H1 (cell line): ENCODE results near the gene NR1D2. TPM values are rescaled to one million over a fixed set of nuclear protein-coding genes. Genes with fewer than 3 reads are reported as not detected.

Experiments
- BCL11A ChIP-seq, 2 experiments: IDR thresholded peaks; one replicate each; pipeline ENCODE4 v1.6.1; 2011; ENCODE audit warnings: low read depth in 2 of 2, low read length in 2 of 2, mild to moderate bottlenecking in 2 of 2
- FOSL1 ChIP-seq: IDR thresholded peaks from 2 replicates; pipeline ENCODE4 v1.6.1; 2011; ENCODE audit warnings: mild to moderate bottlenecking, low read depth, low read length, moderate library complexity; ENCODE audit not compliant: insufficient read depth
- JUN ChIP-seq: IDR thresholded peaks from 2 replicates; pipeline ENCODE4 v1.6.1; 2011; ENCODE audit warnings: low read depth, mild to moderate bottlenecking, improper control_type of control experiment, low read length
- KDM4A ChIP-seq: IDR thresholded peaks from one replicate; pipeline ENCODE4 v1.7.1; 2012; ENCODE audit warnings: low read depth, mild to moderate bottlenecking, moderate library complexity, low read length, inconsistent platforms; ENCODE audit not compliant: severe bottlenecking
- RBBP5 ChIP-seq: IDR thresholded peaks from 2 replicates; pipeline ENCODE4 v1.7.1; 2012; ENCODE audit warnings: low read depth, mild to moderate bottlenecking, inconsistent platforms, low read length, moderate library complexity, borderline replicate concordance
- SP2 ChIP-seq: IDR thresholded peaks from 2 replicates; pipeline ENCODE4 v1.6.1; 2012; ENCODE audit warnings: mild to moderate bottlenecking, low read length, inconsistent platforms
- polyA plus RNA-seq, 7 experiments: library from polyadenylated mRNA; depleted of rRNA in 3 of 7; stranded (reverse) in 5 of 7; unstranded in 2 of 7; fragments of >200 nt in 5 of 7; fragments of 200-250 nt in 2 of 7; gene quantifications; 1 replicate in 5 of 7; 2 replicates in 1 of 7; 4 replicates in 1 of 7; pipeline versions ENCODE4 v1.2.1 to v1.2.3, GENCODE V29; 2011 to 2013; ENCODE audit warnings: missing spikeins in 2 of 7, mixed read lengths in 2 of 7
- total RNA-seq: library from RNA; stranded (reverse); fragmentation: NEBNext Ultra II Directional; extraction: Animal tissue kit (Norgen Biotek cat#: 25700); gene quantifications from 2 replicates; pipeline ENCODE4 v1.2.1, GENCODE V29; 2021
- TF ChIP-seq, protein P1 (sequence below): fragments of 300-600 bp; sonication (generic); IDR thresholded peaks from 2 replicates; pipeline ENCODE4 v1.7.1; 2012; ENCODE audit warnings: low read length, moderate library complexity, mild to moderate bottlenecking, inconsistent platforms; ENCODE audit not compliant: insufficient replicate concordance
- TF ChIP-seq, protein P2 (sequence below): IDR thresholded peaks from 2 replicates; pipeline ENCODE4 v1.6.1; 2011; ENCODE audit warnings: low read depth, mild to moderate bottlenecking, low read length; ENCODE audit not compliant: insufficient read depth

Gene NR1D2
- total and polyA plus RNA-seq, 2 of the 8 experiments (the other 6 are each of a cell fraction or from before 2014, with no cell fraction given), result 5.9 to 21.7 TPM

- TF ChIP-seq, protein P1, sequence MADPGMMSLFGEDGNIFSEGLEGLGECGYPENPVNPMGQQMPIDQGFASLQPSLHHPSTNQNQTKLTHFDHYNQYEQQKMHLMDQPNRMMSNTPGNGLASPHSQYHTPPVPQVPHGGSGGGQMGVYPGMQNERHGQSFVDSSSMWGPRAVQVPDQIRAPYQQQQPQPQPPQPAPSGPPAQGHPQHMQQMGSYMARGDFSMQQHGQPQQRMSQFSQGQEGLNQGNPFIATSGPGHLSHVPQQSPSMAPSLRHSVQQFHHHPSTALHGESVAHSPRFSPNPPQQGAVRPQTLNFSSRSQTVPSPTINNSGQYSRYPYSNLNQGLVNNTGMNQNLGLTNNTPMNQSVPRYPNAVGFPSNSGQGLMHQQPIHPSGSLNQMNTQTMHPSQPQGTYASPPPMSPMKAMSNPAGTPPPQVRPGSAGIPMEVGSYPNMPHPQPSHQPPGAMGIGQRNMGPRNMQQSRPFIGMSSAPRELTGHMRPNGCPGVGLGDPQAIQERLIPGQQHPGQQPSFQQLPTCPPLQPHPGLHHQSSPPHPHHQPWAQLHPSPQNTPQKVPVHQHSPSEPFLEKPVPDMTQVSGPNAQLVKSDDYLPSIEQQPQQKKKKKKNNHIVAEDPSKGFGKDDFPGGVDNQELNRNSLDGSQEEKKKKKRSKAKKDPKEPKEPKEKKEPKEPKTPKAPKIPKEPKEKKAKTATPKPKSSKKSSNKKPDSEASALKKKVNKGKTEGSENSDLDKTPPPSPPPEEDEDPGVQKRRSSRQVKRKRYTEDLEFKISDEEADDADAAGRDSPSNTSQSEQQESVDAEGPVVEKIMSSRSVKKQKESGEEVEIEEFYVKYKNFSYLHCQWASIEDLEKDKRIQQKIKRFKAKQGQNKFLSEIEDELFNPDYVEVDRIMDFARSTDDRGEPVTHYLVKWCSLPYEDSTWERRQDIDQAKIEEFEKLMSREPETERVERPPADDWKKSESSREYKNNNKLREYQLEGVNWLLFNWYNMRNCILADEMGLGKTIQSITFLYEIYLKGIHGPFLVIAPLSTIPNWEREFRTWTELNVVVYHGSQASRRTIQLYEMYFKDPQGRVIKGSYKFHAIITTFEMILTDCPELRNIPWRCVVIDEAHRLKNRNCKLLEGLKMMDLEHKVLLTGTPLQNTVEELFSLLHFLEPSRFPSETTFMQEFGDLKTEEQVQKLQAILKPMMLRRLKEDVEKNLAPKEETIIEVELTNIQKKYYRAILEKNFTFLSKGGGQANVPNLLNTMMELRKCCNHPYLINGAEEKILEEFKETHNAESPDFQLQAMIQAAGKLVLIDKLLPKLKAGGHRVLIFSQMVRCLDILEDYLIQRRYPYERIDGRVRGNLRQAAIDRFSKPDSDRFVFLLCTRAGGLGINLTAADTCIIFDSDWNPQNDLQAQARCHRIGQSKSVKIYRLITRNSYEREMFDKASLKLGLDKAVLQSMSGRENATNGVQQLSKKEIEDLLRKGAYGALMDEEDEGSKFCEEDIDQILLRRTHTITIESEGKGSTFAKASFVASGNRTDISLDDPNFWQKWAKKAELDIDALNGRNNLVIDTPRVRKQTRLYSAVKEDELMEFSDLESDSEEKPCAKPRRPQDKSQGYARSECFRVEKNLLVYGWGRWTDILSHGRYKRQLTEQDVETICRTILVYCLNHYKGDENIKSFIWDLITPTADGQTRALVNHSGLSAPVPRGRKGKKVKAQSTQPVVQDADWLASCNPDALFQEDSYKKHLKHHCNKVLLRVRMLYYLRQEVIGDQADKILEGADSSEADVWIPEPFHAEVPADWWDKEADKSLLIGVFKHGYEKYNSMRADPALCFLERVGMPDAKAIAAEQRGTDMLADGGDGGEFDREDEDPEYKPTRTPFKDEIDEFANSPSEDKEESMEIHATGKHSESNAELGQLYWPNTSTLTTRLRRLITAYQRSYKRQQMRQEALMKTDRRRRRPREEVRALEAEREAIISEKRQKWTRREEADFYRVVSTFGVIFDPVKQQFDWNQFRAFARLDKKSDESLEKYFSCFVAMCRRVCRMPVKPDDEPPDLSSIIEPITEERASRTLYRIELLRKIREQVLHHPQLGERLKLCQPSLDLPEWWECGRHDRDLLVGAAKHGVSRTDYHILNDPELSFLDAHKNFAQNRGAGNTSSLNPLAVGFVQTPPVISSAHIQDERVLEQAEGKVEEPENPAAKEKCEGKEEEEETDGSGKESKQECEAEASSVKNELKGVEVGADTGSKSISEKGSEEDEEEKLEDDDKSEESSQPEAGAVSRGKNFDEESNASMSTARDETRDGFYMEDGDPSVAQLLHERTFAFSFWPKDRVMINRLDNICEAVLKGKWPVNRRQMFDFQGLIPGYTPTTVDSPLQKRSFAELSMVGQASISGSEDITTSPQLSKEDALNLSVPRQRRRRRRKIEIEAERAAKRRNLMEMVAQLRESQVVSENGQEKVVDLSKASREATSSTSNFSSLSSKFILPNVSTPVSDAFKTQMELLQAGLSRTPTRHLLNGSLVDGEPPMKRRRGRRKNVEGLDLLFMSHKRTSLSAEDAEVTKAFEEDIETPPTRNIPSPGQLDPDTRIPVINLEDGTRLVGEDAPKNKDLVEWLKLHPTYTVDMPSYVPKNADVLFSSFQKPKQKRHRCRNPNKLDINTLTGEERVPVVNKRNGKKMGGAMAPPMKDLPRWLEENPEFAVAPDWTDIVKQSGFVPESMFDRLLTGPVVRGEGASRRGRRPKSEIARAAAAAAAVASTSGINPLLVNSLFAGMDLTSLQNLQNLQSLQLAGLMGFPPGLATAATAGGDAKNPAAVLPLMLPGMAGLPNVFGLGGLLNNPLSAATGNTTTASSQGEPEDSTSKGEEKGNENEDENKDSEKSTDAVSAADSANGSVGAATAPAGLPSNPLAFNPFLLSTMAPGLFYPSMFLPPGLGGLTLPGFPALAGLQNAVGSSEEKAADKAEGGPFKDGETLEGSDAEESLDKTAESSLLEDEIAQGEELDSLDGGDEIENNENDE, result no peak
- no peak for TF ChIP-seq BCL11A (IDR thresholded peaks at IDR 0.05; ENCODE audit: low read depth in 2 of 2, low read length in 2 of 2)
- TF ChIP-seq SP2, result no peak
- TF ChIP-seq, protein P2, sequence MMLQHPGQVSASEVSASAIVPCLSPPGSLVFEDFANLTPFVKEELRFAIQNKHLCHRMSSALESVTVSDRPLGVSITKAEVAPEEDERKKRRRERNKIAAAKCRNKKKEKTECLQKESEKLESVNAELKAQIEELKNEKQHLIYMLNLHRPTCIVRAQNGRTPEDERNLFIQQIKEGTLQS, result no peak
- no peak for TF ChIP-seq JUN
- no peak for TF ChIP-seq FOSL1
- TF ChIP-seq KDM4A, result no peak
- TF ChIP-seq RBBP5, result no peak
Measured at GRCh38 chr3:23987356-23987755, 42.3 kb downstream of the NR1D2 start (continued).
